ENCODE measurements around the gene LARGE1.

LARGE1 gene

GRCh38 chr22:33271390-33272161, 648.7 kb downstream of the LARGE1 start:
- H3K4me3 ChIP-seq (ENCODE audit: low read length) = no peak overlapping the region
- peak; percentile 80 for DNase-seq (ENCODE audit: low read depth)
- TF ChIP-seq CTCF (conservative IDR thresholded peaks at IDR 0.05; ENCODE audit: low read length) = peak; percentile 9; the same call in 1 of the 2 replicates

GRCh38 chr22:33270596-33270995, 649.7 kb downstream of the LARGE1 start:
- no peak for DNase-seq (ENCODE audit: low read depth)
- TF ChIP-seq CTCF (conservative IDR thresholded peaks at IDR 0.05; ENCODE audit: low read length) = no peak
- H3K4me3 ChIP-seq (ENCODE audit: low read length) = no peak overlapping the region

GRCh38 chr22:33261699-33262098, 658.6 kb downstream of the LARGE1 start:
- H3K4me3 ChIP-seq (ENCODE audit: low read length) = no peak overlapping the region
- TF ChIP-seq CTCF (conservative IDR thresholded peaks at IDR 0.05; ENCODE audit: low read length) = no peak
- no peak for DNase-seq (ENCODE audit: low read depth)

GRCh38 chr22:33260498-33260897, 659.8 kb downstream of the LARGE1 start:
- DNase-seq (ENCODE audit: low read depth) = no peak
- no peak overlapping the region for H3K4me3 ChIP-seq (ENCODE audit: low read length)
- no peak for TF ChIP-seq CTCF (conservative IDR thresholded peaks at IDR 0.05; ENCODE audit: low read length)

GRCh38 chr22:33255791-33256190, 664.5 kb downstream of the LARGE1 start:
- no peak overlapping the region for H3K4me3 ChIP-seq (ENCODE audit: low read length)
- no peak for TF ChIP-seq CTCF (conservative IDR thresholded peaks at IDR 0.05; ENCODE audit: low read length)

GRCh38 chr22:33248948-33249347, 671.3 kb downstream of the LARGE1 start:
- DNase-seq (ENCODE audit: low read depth) = no peak
- H3K4me3 ChIP-seq (ENCODE audit: low read length) = no peak overlapping the region
- TF ChIP-seq CTCF (conservative IDR thresholded peaks at IDR 0.05; ENCODE audit: low read length) = no peak

More at GRCh38 chr22:33255791-33256190, 664.5 kb downstream of the LARGE1 start:
- no peak for DNase-seq (ENCODE audit: low read depth)

GRCh38 chr22:33247758-33248157, 672.5 kb downstream of the LARGE1 start:
- DNase-seq (ENCODE audit: low read depth) = no peak
- TF ChIP-seq CTCF (conservative IDR thresholded peaks at IDR 0.05; ENCODE audit: low read length) = no peak

More at GRCh38 chr22:33247758-33248157, 672.5 kb downstream of the LARGE1 start:
- H3K4me3 ChIP-seq (ENCODE audit: low read length) = no peak overlapping the region
